ENCODE measurements around the gene GPS1.

DNA sequence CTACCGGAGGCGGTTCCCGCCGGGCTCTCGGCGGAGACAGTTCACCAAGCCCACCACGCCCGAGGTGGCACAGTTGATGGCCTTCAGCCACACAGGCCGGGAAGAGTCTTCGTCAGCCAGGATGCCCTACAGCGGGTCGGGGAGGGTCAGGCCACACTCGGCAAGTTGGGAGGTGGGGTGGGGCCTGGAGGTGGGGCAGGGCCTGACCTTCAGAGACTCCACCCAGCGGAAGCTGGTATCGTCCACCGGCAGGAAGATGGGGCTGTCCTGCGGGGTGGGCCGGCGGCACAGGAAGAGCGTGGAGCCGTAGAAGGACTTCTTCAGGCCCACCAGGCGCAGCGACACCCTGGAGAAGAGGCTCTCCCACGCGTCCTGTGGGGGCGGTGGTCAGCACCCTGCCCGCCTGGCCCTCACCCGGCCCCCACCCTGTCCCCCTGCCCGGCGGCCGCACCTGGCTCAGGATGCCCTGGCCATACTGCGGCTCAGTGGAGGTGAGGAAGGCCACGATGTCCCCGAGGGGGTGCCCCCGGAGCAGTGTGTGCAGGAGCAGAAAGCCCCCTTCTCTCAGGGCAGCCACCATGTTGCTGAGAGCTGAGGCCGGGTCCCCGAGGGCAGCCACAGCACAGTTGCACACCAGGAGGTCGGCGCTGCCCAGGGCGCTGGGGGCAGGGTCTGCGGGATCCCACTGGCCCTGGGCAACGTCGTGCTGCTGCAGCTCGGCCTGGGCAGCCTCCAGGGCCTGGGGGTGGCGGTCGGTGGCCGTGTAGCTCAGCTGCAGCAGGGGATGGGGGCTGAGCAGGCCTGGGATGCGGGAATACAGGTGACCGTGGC lies 33.5 kb downstream of the GPS1 start:
- peak; percentile 14; the same call in 1 of the 2 replicates for TF ChIP-seq POLR2AphosphoS5 (IDR thresholded peaks at IDR 0.05; ENCODE audit: low read depth, low read length)
- TF ChIP-seq, protein P1, sequence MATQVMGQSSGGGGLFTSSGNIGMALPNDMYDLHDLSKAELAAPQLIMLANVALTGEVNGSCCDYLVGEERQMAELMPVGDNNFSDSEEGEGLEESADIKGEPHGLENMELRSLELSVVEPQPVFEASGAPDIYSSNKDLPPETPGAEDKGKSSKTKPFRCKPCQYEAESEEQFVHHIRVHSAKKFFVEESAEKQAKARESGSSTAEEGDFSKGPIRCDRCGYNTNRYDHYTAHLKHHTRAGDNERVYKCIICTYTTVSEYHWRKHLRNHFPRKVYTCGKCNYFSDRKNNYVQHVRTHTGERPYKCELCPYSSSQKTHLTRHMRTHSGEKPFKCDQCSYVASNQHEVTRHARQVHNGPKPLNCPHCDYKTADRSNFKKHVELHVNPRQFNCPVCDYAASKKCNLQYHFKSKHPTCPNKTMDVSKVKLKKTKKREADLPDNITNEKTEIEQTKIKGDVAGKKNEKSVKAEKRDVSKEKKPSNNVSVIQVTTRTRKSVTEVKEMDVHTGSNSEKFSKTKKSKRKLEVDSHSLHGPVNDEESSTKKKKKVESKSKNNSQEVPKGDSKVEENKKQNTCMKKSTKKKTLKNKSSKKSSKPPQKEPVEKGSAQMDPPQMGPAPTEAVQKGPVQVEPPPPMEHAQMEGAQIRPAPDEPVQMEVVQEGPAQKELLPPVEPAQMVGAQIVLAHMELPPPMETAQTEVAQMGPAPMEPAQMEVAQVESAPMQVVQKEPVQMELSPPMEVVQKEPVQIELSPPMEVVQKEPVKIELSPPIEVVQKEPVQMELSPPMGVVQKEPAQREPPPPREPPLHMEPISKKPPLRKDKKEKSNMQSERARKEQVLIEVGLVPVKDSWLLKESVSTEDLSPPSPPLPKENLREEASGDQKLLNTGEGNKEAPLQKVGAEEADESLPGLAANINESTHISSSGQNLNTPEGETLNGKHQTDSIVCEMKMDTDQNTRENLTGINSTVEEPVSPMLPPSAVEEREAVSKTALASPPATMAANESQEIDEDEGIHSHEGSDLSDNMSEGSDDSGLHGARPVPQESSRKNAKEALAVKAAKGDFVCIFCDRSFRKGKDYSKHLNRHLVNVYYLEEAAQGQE (IDR thresholded peaks at IDR 0.05; ENCODE audit: insufficient read depth in 1 of 2, low read depth in 2 of 2, low read length in 2 of 2), result no peak
